Stimulated activated CD8-positive, alpha-beta memory T cell treated with anti-CD3 and anti-CD28 coated beads, Interleukin-4, amount 100 ng/mL, for 1 hour (primary cell): ENCODE measurements around the gene COL5A1.

Experiments used
- DNase-seq, 2 donors: peaks; one replicate each; pipeline ENCODE4 v3.0.0-alpha.2; 2020; ENCODE audit warnings: low read depth in 2 of 2, low spot score in 1 of 2

The COL5A1 gene

DNA sequence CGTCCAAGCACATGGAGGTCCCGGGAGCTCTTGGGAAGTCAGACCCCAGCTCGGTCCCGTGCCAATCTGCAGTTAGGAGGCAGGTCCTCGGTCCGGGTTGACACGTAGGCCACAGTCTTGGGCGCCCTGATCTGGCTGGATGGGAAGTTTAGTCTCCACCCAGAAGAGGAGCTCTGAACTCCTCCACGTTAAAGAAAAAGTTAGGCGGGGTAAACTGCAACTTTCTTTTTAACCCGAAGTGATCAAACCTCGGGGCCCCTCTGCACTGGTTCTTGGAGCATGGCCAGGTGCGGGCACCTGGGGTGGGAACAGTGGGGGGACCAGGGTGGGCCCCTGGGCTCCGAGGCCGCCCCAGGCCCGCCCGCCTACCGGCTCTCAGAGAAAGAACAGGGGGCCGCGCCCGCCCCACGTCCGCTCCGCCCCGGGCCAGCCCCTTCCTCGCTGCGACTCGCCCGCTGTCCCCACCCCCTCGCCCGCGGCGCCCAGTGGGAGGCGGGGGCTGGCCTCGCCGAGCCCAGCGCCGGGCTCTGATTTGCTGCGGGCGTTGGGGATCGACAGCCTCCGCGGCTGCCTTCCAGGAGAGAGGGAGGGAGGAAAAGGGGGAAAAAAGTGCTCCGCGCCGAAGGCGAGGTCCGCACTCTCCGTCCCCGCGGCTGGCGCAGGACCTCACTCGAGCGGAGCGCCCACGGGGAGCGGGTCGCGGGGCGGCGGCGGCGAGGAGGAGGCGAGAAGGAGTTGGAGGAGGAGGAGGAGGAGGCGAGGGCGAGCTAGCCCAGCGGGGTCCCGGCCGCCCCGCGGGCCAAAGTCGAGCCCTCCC, at the start of gene COL5A1:
Gene COL5A1 (plus strand): TSS at position 631 of the 817 bp plus-strand sequence. CDS start 385 bp downstream, outside the sequence.
- DNase-seq: no peak

DNA sequence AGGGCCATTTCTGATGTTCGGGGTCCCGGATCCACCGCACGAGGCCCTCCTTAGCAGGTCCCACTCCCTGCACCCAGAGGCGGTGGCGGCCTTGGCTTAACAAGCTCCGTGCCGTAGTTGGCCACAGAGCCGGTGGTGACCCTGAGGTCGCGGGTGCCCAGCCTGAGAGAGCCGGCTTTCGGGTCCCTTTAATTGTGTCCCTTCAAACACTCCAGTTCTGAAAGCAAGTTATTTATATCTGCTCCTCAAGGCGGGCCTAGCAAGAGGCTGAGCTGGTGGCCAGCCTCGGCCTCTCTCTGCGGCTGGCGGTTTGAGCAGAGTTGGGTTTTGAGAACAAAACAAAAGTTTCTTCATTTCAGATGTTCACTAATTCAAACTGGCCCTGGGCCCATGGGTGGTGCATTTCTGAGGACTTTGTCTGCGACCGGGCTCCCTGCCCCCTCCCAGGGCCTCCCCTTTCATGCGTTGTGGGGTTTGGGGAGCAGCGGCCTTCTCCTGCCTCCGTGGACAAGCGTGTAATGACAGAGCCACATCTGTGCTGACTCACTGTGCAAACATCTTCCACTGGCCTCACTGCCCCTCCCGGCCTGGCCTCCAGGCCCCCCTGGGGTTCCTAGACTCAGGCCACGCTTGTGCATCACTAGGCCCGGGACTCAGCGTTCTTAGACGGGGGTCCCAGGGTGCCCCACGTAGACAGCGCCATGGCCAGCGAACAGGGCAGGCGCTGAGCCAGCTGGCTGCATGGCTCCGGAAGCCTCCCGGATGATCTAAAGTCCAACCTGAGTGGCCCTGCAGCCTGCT, 49.4 kb upstream of the COL5A1 start:
- DNase-seq: no peak

DNA sequence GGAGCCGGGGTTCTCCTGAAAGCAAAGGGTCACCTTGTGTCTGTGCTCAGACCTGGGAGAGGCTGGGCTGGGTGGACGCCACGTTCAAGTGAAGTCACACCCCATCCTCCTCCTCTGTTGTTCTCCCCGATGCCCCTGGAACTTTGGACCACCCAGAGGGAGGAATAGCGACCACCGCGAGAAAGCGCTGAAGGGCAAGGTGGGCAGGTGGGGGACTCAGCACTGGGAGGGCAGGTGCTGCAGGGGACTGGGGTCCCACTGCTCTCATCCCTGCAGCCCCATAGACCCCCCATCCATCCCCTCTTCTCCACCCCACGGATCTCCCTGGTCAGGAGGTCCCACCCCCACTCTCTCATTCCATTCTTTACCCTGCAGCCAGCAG, 48.8 kb upstream of the COL5A1 start:
- DNase-seq: no peak

- DNase-seq: no peak
These were observed 48.1 kb upstream of the COL5A1 start for GRCh38 chr9:134593286-134594077.

DNA sequence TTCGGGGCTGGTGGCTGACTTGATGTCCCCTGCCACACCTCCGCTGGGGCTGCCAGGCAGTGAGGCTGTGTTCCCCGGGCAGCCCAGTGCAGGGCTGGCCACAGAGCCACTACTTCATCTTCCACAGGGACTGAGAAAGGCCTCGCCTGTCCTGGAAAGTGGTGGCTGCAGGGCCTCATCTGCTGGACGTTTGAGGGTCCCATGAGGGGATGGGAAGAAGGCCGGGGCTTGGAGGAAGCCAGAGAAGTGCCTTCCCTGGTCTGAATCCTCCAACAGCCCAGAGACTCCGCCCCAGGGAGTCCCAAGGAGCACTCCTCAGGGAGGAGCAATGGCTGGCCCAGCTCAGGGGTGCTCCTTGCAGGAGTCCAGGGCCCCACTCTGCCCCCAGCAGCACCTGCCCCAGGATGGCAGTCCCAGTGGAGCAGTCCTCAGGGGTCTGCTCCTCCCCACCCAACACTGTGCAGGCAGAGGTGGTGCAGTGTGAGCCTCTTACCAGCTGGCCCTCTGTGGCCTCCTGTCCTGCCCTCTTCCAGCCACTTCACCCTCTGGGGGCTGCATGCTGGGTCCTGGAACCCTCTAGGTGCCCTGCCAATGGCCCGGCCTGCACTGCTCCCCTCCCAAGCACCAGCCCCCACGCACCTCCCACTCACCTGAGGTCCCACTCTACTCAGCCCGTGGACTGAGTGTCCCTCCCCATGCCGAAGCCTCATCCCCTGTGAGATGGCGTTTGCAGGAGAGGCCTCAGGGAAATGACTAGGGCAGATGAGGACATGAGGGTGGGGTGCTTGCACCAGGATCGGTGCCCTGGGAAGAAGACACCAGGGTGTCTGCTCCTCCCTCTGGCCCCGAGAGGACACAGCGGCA, 47.3 kb upstream of the COL5A1 start:
- no peak for DNase-seq

GRCh38 chr9:134595014-134595413, 46.6 kb upstream of the COL5A1 start:
- DNase-seq: no peak

DNA sequence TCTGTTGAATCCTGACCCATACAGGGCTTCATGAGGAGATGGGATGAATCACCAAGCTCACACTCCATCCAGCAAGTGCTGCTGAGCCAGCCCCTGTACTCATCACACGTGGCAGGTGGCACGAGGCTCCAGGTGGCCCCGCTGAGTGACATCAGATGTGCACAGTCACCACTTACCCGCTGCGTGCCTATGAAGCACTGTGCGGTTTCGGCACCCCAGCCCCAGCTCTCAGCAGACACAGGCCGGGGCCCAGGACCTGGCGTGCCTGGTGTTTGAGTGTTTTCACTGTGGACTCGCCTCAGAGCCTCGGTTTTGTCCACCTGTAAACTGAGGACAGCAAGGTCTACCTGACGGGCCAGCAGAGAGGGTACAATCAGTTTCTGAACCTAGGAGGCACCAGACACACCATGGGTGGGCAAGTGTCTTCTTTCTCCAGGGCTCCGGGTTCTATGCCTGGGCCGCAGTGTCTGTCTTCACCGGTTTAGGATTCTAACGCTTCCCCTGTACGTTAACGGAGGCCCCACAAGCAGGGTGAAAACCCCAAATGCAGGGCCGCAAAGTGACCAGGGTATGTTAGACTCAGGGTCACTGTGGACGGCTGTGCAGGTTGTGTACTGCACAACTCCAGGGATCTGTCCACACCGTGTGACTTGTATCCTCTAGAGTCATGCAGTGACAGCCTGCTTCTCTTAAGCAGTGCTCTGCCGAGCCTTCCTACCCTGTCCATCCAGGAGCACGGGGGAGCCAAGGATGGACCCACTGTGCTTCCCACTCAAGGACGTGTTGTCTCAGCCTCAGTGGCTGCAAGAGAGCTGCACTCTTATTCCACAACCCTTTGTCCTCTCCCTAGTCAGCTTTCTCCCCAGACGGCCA, 44.3 kb upstream of the COL5A1 start:
- no peak for DNase-seq

- DNase-seq: no peak
These were observed 43.4 kb upstream of the COL5A1 start for GRCh38 chr9:134597957-134598883.

GRCh38 chr9:134598884-134599245, 42.7 kb upstream of the COL5A1 start:
- no peak for DNase-seq

DNA sequence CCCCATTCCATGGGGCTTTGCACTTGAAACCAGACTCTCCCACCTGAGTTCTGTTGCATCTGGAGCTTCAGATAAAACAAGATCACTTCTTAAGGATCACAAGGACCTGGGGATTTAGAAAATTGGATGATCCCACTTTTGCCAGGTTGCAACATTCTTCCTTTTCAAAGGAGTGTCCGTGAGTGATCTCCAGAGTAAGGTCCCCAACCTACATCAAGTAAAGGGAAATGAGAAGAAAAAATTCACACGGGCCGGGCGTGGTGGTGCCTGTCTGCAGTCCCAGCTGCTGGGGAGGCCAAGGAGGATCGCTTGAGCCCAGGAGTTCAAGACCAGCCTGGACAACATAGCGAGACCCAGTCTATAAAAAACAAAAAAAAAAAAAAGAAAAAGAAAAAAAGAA, 41.2 kb upstream of the COL5A1 start:
- DNase-seq: no peak

DNA sequence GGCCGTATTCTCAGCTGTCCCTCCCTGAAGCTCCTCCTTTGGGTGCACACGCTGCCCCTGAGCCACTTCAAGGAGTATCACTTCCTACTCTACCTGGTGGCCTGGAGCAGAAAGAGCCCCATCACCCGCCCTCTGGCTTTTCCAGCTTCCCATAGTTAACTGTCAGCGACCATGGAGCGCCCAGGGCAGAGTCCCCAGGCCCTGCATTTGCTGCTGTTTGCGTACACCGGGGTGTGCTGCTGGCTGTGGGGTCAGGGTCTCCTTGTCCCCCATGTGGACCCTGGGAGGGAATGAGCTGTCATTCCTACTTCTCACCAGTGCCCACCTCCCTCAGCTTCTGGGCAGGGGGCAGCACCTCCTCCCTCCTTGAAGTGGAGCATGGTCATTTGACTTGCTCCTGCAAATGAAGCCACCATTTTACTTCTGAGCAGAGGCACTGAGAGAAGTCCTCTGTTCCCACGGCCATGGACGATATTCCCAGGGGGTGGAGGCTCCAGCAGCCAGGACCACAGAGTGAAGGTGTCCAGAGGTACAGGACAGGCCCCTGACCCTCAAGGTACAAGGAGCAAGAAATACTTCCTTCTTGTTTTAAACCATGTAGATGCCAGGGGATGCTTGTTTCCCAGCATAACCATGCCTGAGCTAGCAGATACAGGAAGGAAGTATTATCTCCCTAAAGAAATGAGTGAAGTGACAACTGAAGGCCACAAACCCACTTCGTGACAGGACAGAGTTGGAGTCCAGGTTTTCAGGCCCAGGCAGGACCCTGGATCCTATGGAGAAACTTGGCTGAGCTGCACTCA, 40.6 kb upstream of the COL5A1 start:
- no peak for DNase-seq

- DNase-seq: no peak
These were observed 39.8 kb upstream of the COL5A1 start for GRCh38 chr9:134601764-134602163.

DNA sequence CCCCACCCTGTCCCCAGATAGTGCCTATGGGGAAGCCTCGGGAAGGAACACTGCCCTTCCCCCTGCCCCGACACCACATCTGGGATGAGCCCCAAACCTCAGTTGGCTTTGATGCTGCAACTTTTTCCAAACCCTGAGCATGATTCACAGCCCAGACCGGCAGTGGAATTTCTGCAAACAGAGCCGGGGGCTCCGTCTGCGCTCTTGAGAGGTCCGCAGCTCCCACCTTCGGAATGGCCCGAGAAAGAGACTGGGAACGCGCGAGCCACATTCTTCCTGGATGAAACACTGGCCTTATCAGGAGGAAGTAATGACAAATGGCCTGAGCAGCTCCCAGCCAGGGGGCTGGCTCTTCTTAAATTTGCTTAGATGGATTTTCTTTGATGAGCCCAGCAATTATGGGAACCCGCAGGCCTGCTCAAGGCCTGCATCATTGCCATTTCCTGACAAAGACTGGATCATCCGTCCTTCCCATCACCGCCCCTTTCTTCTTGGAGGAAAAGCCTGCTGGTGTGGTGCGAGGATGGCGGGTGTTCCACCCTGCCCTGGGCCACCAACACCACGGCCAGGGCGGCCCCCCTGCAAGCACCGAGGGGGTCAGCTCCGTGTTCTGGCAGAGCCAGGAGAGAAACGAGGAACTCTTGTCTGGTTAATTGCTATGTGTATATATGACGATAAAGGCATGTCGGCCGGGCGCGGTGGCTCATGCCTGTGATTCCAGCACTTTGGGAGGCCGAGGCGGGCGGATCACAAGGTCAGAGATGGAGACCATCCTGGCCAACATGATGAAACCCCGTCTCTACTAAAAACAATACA, 38.8 kb upstream of the COL5A1 start:
- no peak for DNase-seq

DNA sequence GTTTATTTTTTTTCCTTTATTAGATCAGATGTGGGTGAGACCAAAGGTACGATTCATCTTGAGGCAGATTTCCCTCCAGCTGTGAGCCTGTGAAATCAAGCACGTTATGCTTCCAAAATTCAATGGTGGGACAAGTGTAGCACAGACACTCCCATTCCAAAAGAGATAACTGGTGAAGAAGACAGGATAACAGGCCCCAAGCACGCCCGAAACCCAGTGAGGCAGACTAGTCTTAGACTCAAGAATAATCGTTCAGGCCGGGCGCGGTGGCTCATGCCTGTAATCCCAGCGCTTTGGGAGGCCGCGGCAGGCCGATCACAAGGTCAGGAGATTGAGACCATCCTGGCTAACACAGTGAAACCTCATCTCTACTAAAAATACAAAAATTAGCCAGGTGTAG, 36.8 kb upstream of the COL5A1 start:
- DNase-seq: no peak

DNA sequence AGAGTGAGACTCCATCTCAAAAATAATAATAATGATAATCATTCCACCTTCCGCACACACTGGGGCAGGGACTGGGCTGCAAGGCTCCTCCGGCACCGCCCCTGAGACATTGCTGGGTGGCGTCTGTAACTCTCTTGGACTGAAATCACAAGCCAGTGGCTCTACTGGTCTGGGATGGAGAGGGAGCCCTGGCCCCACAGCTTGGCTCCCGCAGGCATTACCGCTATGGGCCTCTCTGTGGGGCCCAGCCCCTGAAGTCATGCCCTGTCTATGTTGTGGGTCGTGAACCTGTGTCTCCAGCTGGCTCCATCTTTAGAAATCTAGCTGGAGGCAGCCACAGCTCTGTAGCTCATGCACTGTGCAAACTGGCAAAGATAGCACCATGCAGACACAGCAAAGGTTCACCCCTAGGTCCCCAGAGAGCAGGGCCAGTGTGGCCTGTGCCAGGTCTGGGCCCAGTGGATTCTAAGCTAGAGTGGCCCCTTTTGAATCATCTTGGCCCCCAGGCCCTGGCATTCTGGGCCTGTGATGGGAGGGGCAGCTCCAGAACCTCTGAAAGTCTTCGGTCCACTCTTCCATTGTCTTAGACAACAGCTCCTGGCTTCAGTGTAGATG, 36.1 kb upstream of the COL5A1 start:
- DNase-seq: no peak

DNA sequence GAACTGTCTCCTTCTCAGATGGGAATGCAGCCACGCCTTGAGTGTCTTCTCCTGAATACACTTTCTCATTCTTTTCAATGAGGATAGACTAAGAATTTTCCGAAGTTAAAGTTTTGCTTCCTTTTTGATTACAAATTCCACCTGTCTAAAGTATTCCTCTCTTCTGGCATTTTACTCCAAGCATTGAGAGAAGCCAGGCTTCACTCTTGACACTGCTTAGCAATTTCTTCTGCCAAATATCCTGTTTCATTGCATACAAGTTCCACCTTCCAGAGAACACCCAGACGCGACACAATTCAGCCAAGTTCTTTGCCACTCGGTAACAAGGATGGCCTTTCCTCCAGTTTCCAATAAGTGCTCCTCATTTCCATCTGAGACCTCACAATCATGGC, 35.6 kb upstream of the COL5A1 start:
- DNase-seq: no peak
